ENCODE measurements around the gene SLA2.

Gene SLA2

GRCh38 chr20:36658300-36658699, 12.3 kb upstream of the SLA2 start:
- no peak for TF ChIP-seq CTCF (IDR thresholded peaks at IDR 0.05)
- DNase-seq (ENCODE audit: low spot score): no peak
- no peak overlapping the region for H3K27ac ChIP-seq
- H3K4me3 ChIP-seq: no peak overlapping the region

GRCh38 chr20:36656733-36657132, 10.7 kb upstream of the SLA2 start:
- DNase-seq (ENCODE audit: low spot score): no peak
- TF ChIP-seq CTCF (IDR thresholded peaks at IDR 0.05): no peak
- H3K27ac ChIP-seq: no peak overlapping the region
- H3K4me3 ChIP-seq: no peak overlapping the region

- Histone ChIP-seq H3K4me3 (no peak overlapping the region), H3K27ac (no peak overlapping the region)
- DNase-seq (ENCODE audit: low spot score): no peak
- no peak for TF ChIP-seq CTCF (IDR thresholded peaks at IDR 0.05)
These were observed 9.0 kb upstream of the SLA2 start for GRCh38 chr20:36655004-36655403.

- Histone ChIP-seq H3K4me3 (no peak overlapping the region), H3K27ac (no peak overlapping the region)
- DNase-seq (ENCODE audit: low spot score): no peak
- TF ChIP-seq CTCF (IDR thresholded peaks at IDR 0.05): no peak
These were observed 8.5 kb upstream of the SLA2 start for GRCh38 chr20:36654506-36654905.

- no peak for DNase-seq (ENCODE audit: low spot score)
- no peak for TF ChIP-seq CTCF (IDR thresholded peaks at IDR 0.05)
- Histone ChIP-seq H3K27ac (no peak overlapping the region), H3K4me3 (no peak overlapping the region)
These were observed 7.5 kb upstream of the SLA2 start for GRCh38 chr20:36653456-36653855.

GRCh38 chr20:36647196-36648121, 1.5 kb upstream of the SLA2 start:
- H3K27ac ChIP-seq: no peak overlapping the region
- no peak overlapping the region for H3K4me3 ChIP-seq
- no peak for TF ChIP-seq CTCF (IDR thresholded peaks at IDR 0.05)
- no peak for DNase-seq (ENCODE audit: low spot score)

- Histone ChIP-seq H3K4me3 (no peak overlapping the region), H3K27ac (no peak overlapping the region)
- no peak for TF ChIP-seq CTCF (IDR thresholded peaks at IDR 0.05)
- no peak for DNase-seq (ENCODE audit: low spot score)
These were observed 682 bp upstream of the SLA2 start for GRCh38 chr20:36646678-36647077.

Measured in coronary artery (tissue), 2 donors.